Stimulated activated CD8-positive, alpha-beta memory T cell treated with anti-CD3 and anti-CD28 coated beads, Interleukin-2, amount 100 ng/mL, for 1 hour (primary cell): ENCODE data around the gene NUSAP1.
"Not testable (repeated sequence)": the region's sequence is repeated elsewhere in the genome, so short reads cannot be mapped to it uniquely, and the experiment has no call there.

ENCODE experiments used
- DNase-seq, 2 donors: peaks; one replicate each; pipeline ENCODE4 v3.0.0-alpha.2; 2020; ENCODE audit warnings: low read depth in 2 of 2

The NUSAP1 gene

DNA sequence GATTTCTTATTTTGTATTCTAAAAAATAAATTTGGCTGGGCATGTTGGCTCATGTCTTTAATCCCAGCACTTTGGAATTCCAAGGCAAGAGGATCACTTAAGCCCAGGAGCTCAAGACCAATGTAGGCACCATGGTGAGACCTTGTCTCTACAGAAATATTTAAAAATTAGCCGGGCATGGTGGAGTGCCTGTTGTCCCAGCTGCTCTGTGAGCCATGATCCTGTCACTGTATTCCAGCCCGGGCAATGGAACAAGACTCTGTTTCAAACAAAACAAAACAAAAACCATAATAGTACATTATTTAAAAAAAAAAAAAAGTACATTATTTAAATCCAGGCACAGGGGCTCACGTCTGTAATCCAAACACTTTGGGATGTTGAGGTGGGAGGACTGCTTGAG, 78.8 kb downstream of the NUSAP1 start:
- no peak for DNase-seq

DNA sequence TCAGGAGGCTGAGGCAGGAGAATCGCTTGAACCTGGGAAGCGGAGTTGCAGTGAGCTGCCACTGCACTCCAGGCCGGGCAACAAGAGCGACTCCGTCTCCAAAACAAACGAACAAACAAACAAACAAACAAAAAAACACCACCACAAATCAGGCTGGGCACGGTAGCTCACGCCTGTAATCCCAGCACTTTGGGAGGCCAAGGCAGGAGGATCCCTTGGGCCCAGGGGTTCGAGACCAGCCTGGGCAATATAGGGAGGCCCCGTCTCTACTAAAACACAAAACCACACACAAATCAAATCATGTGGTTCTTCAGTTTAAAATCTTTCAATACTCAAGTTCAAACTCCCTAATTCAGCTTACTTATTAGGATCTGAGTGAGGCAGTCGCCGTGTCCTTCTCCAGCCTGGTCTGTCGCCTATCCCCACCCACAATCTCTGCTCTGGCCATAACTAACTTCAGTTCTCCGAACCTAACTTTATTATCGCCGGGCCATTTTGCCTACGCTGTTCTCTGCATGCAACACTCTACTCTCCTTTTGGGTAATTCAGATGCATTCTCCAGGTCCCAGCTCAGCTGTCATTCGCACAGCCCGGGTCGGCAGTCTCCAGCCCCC, 83.6 kb downstream of the NUSAP1 start:
- DNase-seq = no peak

- DNase-seq = peak; percentile 96 to 97
Observed at GRCh38 chr15:41416742-41417417, 84.2 kb downstream of the NUSAP1 start, which contains the start of gene RTF1. RTF1 (plus strand) TSS chr15:41417095; CDS start chr15:41417116, 21 bp downstream.

DNA sequence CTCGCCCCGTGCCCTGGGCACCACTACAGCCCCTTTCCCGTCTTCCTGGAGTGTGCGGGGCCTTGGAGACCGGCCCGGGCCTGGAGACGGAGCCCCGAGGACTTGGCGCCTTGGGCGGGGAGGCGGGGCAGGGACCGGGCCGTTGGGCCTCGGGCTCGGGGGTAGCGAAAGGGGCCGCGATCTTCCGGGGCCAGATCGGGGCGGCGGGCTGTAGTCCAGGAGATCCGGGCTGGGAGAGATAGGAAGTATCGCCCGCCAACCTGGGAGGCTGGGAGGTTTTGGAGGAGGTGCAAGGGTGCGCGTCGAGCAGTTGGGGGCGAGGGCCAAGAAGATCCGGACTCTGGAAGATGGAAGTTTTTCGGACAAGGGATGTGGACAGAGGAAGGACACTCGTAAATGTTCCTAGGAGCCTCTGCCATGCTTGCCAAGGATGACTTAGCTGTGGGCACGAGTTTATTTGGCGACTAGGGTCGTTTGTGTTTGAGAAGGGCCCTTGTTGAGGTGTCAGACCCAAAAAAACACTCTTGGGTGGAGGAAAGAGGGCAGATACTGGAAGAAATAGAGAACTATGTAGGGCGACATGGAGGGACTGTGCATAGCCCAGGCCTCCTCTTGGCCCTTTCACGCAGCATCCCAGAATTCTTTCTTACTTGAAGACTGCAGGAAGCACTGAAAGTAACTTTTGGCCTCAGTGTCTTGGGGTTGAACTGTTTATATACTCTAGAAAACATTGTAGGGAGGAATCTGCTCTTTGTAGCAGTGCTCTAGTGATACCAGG, 84.9 kb downstream of the NUSAP1 start:
- peak in 1 of 2 donors; percentile 2 for DNase-seq

DNA sequence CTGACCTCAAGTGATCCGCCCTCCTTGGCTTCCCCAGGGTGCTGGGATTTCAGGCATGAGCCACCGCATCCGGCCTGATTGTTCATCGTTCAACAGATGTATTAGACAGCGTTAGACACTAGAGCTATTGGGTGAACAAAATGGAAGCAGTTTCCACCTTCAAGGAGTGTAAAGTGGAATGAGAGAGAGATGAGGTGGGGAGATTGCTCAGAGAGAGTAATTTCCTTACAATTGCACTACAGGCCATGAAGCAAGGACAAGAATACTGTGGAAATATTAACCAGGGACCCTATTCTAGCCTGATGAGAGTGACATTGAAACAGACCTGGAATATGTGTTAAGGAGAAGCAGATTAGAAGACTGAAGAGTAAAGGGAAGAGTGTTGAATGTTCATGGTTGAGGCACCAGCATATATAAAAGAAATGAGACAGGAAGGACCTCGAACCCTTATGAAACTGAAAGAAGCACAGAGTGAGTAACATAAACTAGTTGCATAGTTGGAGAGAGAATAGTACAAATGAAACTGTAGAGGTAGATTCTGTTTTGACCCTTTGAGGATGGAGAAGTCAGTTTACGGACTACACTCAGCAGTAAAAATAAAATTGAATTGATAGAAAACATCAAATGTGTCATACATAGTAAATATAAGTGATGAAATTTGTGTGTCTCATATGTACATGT, 91.4 kb downstream of the NUSAP1 start:
- no peak for DNase-seq

DNA sequence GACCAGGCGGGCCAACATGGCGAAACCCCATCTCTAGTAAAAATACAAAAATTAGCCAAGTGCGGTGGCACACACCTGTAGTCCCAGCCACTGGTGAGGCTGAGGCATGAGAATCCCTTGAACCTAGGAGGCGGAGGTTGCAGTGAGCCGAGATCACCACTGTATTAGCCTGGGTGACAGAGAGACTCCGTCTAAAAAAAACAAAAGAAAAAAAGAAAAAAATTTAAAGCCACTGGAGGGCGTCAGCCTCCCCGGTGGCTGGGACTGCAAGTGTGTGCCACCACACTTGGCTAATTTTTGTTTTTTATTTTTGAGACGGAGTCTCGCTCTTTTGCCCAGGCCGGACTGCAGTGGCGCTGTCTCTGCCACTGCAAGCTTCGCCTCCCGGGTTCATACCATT, 92.1 kb downstream of the NUSAP1 start:
- DNase-seq = no peak

DNA sequence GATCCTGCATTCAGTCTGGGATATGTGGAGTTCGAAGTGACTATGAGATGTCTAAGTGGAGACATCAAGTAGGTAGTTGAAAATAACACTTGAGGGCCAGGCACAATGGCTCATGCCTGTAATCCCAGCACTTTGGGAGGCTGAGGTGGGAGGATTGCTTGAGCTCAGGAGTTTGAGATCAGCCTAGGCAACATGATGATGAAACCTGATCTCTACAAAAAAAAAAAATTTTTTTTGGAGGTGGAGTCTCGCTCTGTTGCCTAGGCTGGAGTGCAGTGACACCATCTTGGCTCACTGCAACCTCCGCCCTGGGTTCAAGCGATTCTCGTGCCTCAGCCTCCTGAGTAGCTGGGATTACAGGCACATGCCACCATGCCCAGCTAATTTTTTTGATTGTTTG, 93.2 kb downstream of the NUSAP1 start:
- DNase-seq = not testable (repeated sequence)

GRCh38 chr15:41429003-41429890, 96.6 kb downstream of the NUSAP1 start:
- DNase-seq = no peak
